ENCODE measurements around the gene SERPINE1. TPM values are rescaled to one million over a fixed set of nuclear protein-coding genes. Genes with fewer than 3 reads are reported as not detected.
A peak's percentile ranks its signal among the peaks of the same experiment; 100 is the strongest.

Gene SERPINE1
- total and polyA plus RNA-seq, 2 of the 13 experiments (the other 11 are each of a cell fraction or from before 2014, with no cell fraction given) = 21.2 to 1,576 TPM

GRCh38 chr7:101085162-101085964 is 41.5 kb upstream of the SERPINE1 start, which contains the start of gene TRIM56 (continued):
- TF ChIP-seq THAP7 (CRISPR knock-in tag; IDR thresholded peaks at IDR 0.05) (peak; percentile 47; the same call in 1 of the 2 replicates), ZNF451 (CRISPR knock-in tag; IDR thresholded peaks at IDR 0.05) (no peak), ZNF230 (CRISPR knock-in tag; IDR thresholded peaks at IDR 0.05) (no peak), SRSF1 (optimal IDR thresholded peaks at IDR 0.05; ENCODE audit: low read depth, low read length) (no peak), MTA1 (CRISPR knock-in tag; IDR thresholded peaks at IDR 0.05; ENCODE audit: borderline replicate concordance) (0 out of 2 replicates have a peak, but pooled peaks have one; percentile 16), HNRNPH1 (optimal IDR thresholded peaks at IDR 0.05; ENCODE audit: low read depth, low read length) (no peak), ETV5 (CRISPR knock-in tag; IDR thresholded peaks at IDR 0.05; ENCODE audit: borderline replicate concordance) (peak; percentile 69; the same call in 1 of the 2 replicates), NFIB (CRISPR knock-in tag; IDR thresholded peaks at IDR 0.05; ENCODE audit: borderline replicate concordance) (no peak), PBX2 (CRISPR knock-in tag; IDR thresholded peaks at IDR 0.05) (0 out of 2 replicates have a peak, but pooled peaks have one; percentile 40), RELA (CRISPR knock-in tag; IDR thresholded peaks at IDR 0.05) (no peak), MAF1 (CRISPR knock-in tag; IDR thresholded peaks at IDR 0.05; ENCODE audit: borderline replicate concordance) (0 out of 2 replicates have a peak, but pooled peaks have one; percentile 70), ZNF335 (CRISPR knock-in tag; IDR thresholded peaks at IDR 0.05) (no peak), ZNF275 (CRISPR knock-in tag; IDR thresholded peaks at IDR 0.05; ENCODE audit: borderline replicate concordance) (no peak), CERS6 (CRISPR knock-in tag; IDR thresholded peaks at IDR 0.05) (no peak), ARID5B (CRISPR knock-in tag; IDR thresholded peaks at IDR 0.05) (peak; percentile 61; the same call in 1 of the 2 replicates), ZNF543 (CRISPR knock-in tag; IDR thresholded peaks at IDR 0.05) (0 out of 2 replicates have a peak, but pooled peaks have one; percentile 19), SOX5 (CRISPR knock-in tag; IDR thresholded peaks at IDR 0.05; ENCODE audit: borderline replicate concordance) (peak; percentile 48; the same call in 1 of the 2 replicates), ZBTB38 (CRISPR knock-in tag; IDR thresholded peaks at IDR 0.05) (no peak), ARNTL (CRISPR knock-in tag; IDR thresholded peaks at IDR 0.05) (0 out of 2 replicates have a peak, but pooled peaks have one; percentile 35), ZFY (CRISPR knock-in tag; IDR thresholded peaks at IDR 0.05) (peak; percentile 75), MAZ (IDR thresholded peaks at IDR 0.05; ENCODE audit: borderline replicate concordance, low read depth, low read length) (peak; percentile 98), MAZ (CRISPR knock-in tag; IDR thresholded peaks at IDR 0.05; ENCODE audit: low read depth) (peak; percentile 69)

Measured in HepG2 (cell line).